Endometrium (tissue), 2 donors: ENCODE data around the gene DVL3.
"Not testable (repeated sequence)": the region's sequence is repeated elsewhere in the genome, so short reads cannot be mapped to it uniquely, and the experiment has no call there.

Experiments
- FAIRE-seq: peaks from 2 replicates; lab custom pipeline; 2012; peaks lifted over from hg19 to GRCh38; lab: Jason Lieb, UNC
- donor health status: control.
- donor health status: control.

Gene DVL3

DNA sequence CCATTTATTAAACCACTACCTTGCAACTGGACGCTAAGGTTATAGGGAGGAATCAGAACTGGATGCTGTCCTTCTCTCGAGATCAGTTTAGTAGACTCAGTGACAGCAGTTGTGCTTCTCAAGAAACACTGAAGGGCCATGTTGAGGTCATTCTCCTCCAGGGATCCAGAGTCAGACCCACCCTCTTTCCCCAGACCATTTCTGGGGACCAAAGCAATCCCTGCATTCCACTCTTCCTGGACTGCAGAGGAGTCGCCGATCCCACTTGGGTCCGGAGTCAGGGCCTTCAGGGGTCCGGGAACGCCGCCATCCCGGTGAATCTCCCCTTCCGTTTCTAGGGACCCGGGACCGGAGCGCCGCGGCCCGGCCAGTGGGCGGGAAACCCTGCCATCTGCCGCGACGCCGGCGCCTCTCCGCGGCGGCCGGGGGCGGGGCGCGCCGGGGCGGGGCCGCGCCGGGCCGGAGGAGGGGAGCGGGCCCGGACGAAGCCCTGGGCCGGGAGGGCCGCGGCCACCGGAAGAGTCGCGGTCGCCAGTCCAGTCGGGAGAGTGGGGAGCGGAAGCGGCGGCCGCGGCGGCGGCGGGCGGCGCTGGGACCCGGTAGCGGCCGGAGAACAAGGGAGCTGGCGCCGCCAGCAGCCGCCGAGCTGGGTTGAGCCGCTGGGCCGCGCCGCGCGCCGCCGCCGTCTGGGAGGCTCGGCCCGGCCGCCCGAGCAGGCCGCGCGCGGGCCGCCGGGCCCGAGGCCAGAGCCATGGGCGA, at the start of gene DVL3:
Gene DVL3, plus strand, starts transcription at position 493 of the 759 bp plus-strand sequence. Its CDS starts 259 bp downstream, at position 752.
- no peak for FAIRE-seq

DNA sequence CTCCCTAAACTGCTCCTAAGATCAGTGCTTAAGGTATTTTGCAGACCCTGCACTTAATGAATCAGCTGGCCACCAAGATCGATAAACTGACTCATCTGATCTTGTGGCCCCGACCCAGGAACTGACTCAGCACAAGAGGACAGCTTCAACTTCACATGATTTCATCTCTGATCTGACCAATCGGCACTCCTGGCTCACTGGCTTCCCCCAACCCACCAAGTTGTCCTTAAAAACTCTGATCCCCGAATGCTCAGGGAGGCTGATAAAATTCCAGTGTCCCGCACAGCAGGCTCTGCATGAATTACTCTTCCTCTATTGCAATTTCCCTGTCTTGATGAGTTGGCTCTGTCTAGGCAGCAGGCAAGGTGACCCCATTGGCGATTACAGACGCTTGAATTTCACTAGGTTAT, 44.9 kb upstream of the DVL3 start:
- no peak for FAIRE-seq

DNA sequence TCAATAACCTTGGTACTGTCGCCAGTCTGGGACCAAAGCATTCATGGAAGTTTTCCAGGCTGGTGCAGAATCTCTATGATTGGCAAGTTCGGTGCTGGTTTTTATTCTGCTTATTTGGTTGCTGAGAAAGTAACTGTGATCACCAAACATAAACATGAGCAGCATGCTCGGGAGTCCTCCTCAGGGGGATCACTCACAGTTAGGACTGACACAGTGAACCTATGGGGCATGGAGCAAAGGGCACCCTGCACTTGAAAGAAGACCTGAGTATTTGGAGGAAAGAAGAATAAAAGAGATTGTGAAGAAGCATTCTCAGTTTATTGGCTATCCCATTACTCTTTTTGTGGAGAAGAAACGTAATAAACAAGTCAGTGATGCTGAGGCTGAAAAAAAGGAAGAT, 39.2 kb upstream of the DVL3 start:
- FAIRE-seq = no peak

DNA sequence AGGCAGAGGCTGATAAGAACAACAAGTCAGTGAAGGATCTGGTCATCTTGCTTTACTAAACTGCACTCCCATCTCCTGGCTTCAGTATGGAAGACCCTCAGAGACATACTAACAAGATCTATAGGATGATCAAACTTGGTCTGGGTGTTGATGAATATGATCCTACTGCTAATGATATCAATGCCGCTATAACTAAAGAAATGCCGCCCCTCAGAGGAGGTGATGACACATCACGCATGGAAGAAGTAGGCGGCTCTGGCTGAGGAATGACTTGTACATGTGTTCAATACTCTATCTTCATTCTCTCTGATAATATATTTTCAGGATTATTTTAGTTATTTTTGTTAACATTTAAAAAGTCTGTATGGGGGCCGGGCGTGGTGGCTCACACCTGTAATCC, 37.5 kb upstream of the DVL3 start:
- FAIRE-seq = no peak

DNA sequence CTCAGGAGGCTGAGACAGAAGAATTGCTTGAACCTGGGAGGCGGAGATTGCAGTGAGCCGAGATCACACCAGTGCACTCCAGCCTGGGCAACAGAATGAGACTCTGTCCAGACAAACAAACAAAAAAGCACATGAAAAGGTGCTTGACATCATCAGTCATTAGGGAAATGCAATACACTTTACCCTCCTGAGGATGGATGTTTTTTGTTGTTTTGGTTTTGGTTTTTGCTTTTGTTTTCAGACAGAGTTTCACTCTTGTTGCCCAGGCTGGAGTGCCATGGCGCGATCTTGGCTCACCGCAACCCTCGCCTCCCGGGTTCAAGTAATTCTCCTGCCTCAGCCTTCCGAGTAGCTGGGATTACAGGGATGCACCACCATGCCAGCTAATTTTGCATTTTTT, 34.1 kb upstream of the DVL3 start:
- FAIRE-seq = not testable (repeated sequence)

DNA sequence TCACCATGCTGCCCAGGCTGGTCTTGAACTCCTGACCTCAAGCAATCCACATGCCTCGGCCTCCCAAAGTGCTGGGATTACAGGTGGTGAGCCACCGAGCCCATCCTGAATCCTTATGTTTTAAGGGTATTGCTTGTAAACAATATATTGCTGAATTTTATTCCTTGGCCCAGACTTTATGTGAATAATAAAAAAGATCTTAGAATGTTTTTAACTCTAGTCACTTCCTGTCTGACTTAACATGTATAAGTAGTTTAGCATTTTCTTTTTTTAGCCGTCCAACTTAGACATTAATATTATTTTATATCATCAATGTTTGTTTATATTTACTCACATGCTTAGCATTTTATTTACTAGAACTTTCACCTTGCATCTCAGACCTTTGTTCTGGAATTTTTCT, 29.2 kb upstream of the DVL3 start:
- no peak for FAIRE-seq

DNA sequence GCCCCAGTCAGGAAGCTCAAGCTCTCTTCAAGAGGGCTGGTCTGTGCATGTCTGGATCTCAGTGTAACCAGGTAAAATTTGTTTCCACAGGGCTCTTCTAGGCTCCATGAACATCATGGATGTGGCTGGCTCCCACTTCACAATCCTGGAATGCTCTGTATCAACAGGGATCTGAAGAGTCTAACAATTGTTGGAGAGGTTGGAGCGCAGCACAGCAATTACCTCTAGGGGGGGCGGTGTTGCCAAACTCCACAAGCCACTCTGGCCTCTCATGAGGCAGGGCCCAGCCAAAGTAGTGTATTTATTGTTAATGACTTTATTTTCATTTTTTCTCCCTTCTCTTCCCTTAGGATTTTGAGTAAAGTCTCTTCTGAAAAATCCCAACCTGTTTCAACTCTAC, 26.2 kb upstream of the DVL3 start:
- FAIRE-seq = no peak

DNA sequence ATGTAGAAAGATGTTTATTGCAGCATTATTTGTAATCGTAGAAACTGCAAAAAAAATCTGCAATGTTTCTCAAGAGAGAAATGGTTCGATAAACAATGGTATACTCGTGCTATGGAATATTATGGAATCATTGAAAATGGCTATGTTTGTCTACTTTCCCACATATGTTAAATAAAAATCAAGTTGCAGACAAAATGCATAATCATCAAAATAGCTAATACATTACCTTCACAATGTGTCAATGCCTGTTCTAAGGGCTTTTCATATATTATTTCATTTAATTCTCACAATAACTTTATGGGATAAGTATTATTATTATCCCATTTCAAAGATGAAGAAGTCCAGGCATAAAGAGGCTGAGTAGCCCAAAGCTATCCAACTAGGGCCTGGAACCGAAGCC, 22.2 kb upstream of the DVL3 start:
- FAIRE-seq = no peak

DNA sequence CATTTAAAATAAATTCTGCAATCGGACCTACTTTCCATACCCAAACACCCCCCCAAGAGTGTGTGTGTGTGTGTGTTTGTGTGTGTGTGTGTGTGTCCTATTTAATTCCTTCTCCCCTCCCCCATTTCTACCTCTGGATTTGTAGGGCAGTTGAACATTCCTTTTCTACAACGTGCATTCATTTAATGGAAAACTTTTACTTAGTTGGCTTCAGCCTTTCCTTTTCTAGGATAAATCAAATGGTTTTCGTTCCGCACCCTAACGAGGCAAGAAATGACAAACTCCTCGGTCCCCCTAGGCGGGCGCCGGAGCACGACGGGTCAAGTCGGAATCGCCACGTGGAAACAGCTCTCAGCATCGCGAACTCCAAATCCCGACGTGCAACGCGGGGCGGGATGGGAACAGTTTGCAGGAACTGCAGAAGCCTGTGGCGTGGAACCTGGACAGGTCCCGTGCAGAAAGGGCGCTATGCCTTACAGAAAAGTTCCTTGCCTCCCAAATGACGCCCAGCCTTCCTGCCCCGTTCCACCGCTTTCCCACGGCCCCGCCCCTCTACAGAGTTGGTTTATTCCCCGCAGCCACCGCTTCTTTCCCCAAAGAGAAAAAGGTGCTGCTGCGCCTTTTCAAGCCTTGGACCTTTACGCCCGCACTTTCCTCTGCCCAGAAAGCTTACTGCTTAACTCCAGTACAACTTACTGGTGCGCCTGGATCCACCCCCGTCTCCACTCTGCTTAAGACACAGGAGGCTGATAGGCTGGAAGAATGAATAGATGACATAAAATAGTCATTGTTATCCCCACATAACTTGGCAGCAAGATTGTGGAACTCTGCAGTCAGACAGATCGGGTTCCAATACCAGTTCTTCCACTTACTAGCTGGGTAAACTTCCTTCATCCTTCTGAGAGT, 21.1 kb upstream of the DVL3 start:
- no peak for FAIRE-seq

DNA sequence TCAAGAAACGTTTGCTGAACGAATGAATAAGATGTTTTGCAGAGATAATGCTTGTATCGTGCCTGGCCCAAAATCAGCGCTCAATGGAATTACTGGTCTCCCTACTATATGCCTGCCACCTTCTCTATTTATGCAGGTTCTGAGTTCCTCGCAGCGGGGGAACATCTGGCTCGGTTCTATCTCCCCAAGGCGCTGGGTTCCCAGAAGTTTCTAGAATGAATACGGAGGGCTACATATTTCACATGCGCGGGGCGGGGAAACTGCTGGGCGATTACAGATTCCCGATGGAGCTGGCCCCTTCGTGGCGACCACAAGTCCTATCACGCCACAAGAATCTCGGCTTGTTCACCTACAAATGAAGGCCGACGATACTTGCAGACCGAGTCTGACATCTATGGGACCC, 20.4 kb upstream of the DVL3 start:
- no peak for FAIRE-seq

DNA sequence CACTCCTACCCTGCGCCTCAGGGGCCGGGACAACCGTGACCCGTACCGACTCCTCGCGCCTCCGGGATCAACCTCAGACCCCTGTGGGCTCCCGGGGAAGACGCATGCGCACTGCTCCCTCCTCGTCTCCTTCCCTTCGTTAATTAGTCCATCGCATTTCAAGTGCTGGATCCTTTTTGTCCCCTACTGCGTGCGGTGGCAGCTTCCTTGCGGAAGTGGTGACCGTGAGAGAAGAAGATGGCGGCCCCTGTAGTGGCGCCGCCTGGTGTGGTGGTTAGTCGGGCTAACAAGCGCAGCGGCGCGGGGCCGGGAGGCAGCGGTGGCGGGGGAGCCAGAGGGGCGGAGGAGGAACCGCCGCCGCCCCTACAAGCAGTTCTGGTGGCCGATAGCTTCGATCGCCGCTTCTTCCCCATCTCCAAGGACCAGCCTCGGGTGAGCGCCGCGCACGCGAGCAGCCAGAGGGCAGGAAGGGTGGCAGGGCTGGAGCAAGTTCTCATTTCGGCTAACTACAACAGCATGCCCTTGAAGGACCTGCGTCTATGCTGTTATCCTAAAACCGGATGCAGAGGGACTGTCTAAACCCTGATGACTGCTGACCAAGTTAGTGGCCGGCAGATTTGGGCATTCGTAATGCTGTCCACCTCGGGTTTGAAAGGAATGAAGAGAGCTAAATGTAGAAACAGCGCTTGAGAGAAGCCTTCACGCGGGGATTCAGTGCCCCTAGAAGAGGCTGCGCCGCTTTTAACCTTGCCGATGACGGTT, 19.8 kb upstream of the DVL3 start, which contains the start of gene EIF2B5:
Gene EIF2B5, plus strand, starts transcription at position 210 of the 762 bp plus-strand sequence. Its CDS starts 28 bp downstream, at position 238.
- no peak for FAIRE-seq

DNA sequence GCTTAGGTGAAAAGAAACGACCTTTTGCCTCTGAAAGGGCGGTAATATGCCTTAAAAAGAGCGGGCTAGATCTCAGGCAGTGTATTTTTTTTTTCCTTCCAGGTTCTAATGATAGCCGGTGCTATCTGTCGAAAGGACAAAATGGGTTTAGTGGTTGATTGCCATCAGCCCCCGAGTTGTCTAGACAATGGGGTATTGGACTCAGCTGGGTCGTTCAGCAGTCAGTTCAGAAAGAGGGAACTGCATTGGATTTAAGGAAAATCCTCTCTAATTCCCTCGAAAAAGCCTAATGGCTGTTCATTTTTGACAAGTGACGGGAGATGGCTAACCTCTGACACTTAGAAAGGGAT, 19.3 kb upstream of the DVL3 start:
- no peak for FAIRE-seq

DNA sequence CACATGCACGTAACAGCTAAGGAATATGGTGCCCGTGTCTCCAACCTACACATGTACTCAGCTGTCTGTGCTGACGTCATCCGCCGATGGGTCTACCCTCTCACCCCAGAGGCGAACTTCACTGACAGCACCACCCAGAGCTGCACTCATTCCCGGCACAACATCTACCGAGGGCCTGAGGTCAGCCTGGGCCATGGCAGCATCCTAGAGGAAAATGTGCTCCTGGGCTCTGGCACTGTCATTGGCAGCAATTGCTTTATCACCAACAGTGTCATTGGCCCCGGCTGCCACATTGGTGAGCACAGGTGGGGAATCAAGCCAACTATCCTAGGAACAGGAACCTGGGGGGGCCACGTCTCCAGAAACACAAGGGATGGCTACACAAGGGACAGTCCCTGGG, 14.7 kb upstream of the DVL3 start:
- FAIRE-seq = no peak

DNA sequence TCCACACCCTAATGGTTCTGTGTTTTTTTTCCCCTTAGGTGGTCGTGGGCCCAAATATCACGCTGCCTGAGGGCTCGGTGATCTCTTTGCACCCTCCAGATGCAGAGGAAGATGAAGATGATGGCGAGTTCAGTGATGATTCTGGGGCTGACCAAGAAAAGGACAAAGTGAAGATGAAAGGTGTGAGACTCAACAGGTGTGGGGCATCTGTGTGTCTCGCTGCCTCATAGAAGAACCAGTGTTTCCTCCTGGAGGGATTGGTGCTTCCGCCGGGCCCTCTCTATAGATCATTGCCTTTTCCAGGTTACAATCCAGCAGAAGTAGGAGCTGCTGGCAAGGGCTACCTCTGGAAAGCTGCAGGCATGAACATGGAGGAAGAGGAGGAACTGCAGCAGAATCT, 13.0 kb upstream of the DVL3 start:
- FAIRE-seq = no peak

DNA sequence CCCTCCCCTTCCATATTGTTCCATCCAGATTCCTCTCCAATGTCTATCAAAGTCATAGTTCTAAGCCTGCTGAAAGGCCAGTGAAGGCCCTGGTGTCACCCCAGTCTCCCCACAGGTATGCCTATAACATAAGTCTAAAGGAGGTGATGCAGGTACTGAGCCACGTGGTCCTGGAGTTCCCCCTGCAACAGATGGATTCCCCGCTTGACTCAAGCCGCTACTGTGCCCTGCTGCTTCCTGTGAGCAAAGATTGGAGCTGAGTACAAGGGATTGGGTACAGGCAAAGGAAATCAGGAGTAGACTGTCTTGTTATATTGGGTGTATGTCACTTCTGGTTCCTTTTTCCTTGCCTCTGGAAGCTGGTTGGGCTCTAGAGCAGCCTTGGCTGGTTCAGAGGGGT, 11.8 kb upstream of the DVL3 start:
- FAIRE-seq = no peak

DNA sequence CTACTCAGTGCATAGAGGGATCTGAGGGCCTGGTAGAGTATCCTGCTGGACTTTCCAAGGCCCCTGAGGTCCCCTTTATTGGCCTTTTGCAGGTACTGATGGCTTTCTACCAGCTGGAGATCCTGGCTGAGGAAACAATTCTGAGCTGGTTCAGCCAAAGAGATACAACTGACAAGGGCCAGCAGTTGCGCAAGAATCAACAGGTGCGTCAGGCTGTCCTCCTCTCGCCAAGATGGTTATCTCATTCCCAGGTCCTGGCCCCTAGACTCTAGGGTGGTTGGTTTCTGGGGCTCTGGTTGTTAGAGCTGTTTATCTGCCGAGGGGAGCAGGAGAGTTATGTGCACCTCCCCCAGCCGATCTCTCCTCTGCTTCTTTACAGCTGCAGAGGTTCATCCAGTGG, 10.7 kb upstream of the DVL3 start:
- FAIRE-seq = no peak

DNA sequence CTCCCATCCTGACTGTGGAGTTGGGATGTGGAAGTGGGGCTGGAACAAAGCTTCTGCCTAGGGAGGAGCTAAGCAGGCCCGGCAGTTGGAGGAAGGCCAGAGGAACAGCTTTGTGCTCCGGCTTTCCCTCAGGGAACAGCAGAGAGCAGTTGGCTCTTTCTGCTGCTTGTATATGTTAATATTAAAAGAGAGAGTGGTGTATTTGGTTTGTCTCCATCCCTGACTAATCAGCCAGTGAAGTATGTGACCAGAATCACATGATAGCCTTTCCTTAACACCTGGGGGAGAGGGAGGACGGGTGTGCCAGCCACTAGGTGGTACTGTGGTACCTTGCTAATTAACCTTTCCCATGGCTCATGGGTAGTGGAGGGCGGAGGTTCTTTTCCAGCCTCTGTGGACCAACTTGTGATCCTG, 10.1 kb upstream of the DVL3 start:
- FAIRE-seq = no peak

DNA sequence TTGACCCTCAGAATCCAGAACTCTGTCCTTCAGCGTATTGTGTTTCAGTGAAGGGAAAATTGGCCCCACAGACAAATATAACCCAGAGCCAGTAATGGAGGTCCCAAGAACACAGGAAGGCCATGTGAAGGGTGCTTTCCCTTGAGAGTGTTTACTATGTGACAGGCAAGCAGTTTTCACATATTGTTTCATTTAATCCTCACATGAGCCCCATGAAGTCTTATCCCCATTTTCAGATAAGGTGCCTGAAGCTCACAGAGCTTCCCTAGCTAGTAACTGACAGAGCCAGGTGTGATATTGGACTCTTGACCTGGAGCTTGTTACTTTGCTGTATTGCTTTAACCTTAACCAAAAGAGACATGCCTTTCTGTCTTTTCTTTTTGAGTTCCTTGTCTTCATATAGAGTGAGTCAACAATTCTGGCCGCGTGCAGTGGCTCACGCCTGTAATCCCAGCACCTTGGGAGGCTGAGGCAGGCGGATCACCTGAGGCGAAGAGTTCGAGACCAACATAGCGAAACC, 9.4 kb upstream of the DVL3 start:
- FAIRE-seq = no peak

DNA sequence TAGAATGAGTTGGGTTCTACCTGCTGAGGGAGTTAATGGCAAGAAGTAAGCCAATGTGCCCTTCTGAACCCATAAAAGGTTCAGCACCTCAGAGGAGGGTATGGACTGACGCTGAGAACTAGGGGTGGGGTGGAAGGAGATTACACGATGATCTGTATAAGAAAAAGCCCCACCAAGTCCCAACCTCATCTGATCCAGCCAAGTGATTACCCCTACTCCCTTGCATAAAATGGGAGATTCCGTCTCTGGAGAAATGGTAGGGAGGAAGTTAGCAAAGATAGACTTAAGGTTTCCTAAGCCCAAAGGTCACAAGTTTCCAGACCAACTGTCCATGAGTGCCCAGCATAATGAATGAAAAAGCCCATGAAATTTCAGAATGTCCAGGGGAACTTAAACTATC, 7.1 kb upstream of the DVL3 start:
- FAIRE-seq = no peak

DNA sequence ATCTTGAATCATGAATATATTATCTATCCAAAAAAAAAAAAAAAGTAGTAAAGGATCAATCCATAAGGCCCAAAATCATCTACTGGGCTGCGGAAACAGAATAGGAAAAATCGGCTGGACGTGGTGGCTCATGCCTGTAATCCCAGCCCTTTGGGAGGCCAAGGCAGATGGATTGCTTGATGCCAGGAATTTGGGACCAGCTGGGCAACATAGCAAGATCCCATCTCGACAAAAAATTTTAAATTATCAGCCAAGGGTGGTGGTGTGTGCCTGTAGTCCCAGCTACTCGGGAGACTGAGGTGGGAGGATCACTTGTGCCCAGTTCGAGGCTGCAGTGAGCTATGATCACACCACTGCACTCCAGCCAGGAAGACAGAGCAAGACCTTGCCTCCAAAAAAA, 6.1 kb upstream of the DVL3 start:
- no peak for FAIRE-seq

DNA sequence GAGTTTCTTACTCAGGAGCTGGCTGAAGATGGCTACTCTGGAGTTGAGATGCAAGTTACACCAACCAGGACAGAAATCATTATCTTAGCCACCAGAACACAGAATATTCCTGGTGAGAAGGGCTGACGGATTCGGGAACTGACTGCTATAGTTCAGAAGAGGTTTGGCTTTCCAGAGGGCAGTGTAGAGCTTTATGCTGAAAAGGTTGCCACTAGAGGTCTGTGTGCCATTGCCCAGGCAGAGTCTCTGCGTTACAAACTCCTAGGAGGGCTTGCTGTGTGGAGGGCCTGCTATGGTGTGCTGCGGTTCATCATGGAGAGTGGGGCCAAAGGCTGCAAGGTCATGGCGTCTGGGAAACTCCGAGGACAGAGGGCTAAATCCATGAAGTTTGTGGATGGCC, 5.4 kb upstream of the DVL3 start:
- not testable (repeated sequence) for FAIRE-seq
